H7 (cell line): ENCODE data around the gene WNT5A. TPM values are rescaled to one million over a fixed set of nuclear protein-coding genes. Genes with fewer than 3 reads are reported as not detected.

Experiments
- DNase-seq: peaks from one replicate; pipeline ENCODE4 v3.0.0; 2012
- H3K27me3 ChIP-seq: 2 replicates; pipeline ENCODE4 v1.6.0; 2011; ENCODE audit warnings: mild to moderate bottlenecking, low read length; ENCODE audit not compliant: control insufficient read depth, insufficient read depth
- H3K36me3 ChIP-seq: replicated peaks from 2 replicates; pipeline ENCODE4 v1.5.1; 2011; ENCODE audit warnings: low read length; ENCODE audit not compliant: control insufficient read depth, insufficient read depth
- H3K4me3 ChIP-seq: 2 replicates; pipeline ENCODE4 v1.5.1; 2011; ENCODE audit warnings: low read depth, mild to moderate bottlenecking, control low read depth, low read length, moderate library complexity; ENCODE audit not compliant: insufficient read depth
- total RNA-seq: library from RNA; depleted of rRNA; stranded (reverse); fragments of >200 nt; shearing (Covaris generic); gene quantifications from 2 replicates; pipeline ENCODE4 v1.2.3, GENCODE V29; 2014

WNT5A gene
- total RNA-seq, 1 experiment from 2014 or later: 11.5 TPM

DNA sequence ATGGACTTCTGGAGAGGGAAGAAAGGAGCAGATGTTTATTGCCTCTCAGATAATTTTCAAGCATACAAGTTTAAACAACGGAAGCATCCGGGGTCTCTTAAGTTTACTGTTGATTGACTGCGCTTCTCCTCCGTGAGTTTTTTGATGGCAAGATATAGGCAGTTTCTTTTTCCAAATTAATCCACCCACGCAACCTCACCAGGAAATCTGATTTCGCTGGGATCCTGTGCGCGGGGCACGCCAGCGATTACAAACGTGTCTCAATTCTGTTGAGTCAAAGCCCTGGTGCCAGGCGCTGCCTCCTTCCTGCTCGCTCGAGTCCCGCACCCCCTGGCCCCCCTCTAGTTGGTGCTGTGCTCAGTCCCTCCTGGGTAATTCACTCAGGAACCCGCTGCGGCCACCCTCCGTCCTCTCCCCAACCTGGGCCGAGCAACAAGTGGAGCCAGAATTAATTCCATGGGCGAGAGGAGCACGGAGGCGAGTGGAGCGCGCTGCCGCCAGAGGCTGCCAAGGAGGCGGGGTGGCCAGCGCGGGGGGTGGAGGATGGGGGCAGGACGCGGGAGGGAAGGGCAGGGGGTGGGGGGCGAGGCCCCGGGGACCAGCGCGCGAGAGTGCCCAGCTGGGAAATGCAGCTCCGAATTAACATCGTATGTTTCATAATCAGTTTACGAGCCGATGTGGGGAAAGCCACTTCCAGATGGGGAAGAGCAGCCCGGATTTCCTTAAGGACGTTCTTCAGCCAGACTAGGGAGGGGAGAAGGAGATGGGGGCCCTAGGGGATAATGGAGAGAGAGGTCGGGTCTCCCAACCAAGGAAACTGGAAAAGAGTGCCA lies 6.0 kb downstream of the WNT5A start:
- H3K27me3 ChIP-seq: peaks cover 66% of the 10 kb centered on the region
- peak; percentile 83 for DNase-seq
- H3K36me3 ChIP-seq: no peaks in the 10 kb centered on the region
- H3K4me3 ChIP-seq: peak overlapping the region; percentile 55

DNA sequence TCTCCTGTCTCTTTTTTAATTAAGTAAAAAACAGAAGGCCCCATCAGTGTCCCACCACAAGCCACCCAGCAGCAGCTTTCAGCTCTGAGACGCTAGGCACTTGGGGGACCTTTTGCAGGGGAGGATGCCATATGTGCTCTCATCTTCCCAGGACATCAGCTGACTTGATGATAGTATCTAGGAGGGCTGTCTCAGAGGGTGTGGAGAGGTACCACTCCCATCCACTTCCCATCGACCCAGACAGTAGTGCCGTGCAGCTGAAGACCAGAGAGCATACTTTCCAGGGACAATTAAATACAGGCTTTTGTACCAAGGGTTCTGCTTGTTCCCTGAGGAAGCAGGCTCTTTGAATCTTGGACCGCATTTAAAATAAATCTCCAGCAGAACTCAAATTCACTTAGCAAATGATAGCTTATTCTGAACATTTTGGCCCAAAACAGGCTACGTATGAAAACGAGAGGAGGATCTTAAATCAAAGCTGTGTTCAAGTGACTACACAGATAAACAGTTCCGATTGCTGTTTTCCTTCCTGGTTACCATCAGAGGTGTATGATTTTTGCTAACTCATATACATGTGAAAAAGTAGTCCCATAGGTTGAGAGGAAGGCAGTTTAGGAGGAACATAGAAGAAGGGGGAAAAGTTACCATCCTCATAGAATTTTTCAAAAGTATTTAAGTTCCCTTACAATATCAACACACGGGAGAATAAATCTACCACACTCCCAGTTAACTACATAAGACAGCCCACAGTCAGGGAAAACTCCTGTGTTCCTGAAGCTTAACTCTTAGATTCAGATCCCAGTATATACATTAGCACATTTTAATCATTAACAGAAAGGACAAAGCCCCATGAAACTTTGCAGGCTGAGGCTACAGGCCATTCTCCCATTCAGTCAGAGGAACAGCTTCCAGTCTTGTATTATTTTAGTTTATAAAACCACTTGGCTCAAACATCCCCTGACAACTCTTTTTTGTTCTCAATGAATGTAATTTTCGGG lies 9.5 kb downstream of the WNT5A start:
- no peak for DNase-seq
- no peaks in the 10 kb centered on the region for H3K36me3 ChIP-seq
- peaks cover 63% of the 10 kb centered on the region for H3K27me3 ChIP-seq
- no peak overlapping the region for H3K4me3 ChIP-seq

GRCh38 chr3:55476515-55476914 lies 10.6 kb downstream of the WNT5A start:
- H3K27me3 ChIP-seq: peaks cover 52% of the 10 kb centered on the region
- no peak overlapping the region for H3K4me3 ChIP-seq
- DNase-seq: no peak
- H3K36me3 ChIP-seq: no peaks in the 10 kb centered on the region

GRCh38 chr3:55474213-55474632 lies 12.9 kb downstream of the WNT5A start:
- Histone ChIP-seq H3K4me3 (peak overlapping the region; percentile 42; the same call in 1 of the 2 replicates), H3K36me3 (no peaks in the 10 kb centered on the region), H3K27me3 (peaks cover 30% of the 10 kb centered on the region; the same call in 1 of the 2 replicates)
- peak; percentile 76 for DNase-seq

GRCh38 chr3:55473788-55474187 lies 13.3 kb downstream of the WNT5A start:
- Histone ChIP-seq H3K4me3 (peak overlapping the region; percentile 42; the same call in 1 of the 2 replicates), H3K36me3 (no peaks in the 10 kb centered on the region), H3K27me3 (peaks cover 29% of the 10 kb centered on the region; the same call in 1 of the 2 replicates)
- DNase-seq: no peak

DNA sequence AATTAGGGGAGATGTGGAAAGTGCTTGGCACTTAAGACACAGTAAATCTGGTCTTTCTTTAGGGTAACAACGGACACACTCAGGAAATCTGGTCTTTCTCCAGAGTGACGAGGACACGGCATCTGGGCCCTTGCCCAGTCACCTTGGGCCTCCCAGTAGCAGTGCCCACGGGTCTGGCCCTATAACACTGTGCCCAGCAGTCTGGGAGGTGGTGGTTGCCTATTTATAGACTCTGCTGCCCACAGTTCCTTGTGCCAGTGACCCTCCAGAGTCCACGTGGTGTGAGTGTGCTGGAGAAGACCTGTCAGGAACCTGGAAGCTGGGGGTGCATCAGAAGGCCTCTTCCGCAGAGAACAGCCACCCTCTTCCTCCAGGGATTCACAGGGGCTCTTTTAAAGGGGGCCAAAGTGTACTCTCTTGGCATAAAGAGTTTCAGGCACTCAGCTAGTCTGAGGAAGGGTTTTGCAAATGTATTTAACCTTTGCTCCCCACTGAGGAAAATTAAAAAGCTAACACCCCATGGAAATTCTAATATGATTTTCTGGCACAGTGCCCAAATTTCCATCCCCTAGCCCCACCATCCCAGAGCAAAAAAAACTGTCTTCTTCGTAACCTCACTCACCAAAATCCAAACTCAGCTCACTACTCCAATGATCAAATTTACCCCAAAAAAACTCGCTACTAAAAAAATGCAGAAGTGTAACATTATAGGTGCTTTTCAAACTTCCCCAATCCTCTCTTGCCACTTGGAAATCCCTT lies 15.4 kb downstream of the WNT5A start:
- H3K27me3 ChIP-seq: peaks cover 23% of the 10 kb centered on the region; the same call in 1 of the 2 replicates
- no peak for DNase-seq
- no peaks in the 10 kb centered on the region for H3K36me3 ChIP-seq
- no peak overlapping the region for H3K4me3 ChIP-seq

DNA sequence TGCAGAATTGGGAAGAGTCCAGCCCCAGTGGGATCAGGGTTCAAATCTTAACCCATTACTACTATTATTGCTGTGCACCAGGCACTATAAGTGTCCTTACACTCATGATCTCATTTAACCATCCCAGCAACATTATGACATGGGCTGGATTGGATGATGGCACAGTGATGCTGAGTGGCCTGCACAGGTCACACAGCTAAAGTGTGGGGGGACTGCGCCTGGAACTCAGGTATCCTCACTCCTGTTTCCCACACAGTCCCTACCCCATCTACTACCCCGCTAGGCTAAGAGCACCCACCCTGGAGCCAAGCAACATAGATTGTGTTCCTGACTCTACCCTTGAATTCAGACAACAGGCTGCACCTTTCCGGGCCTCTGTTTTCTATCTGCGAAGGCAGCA lies 16.0 kb downstream of the WNT5A start:
- no peaks in the 10 kb centered on the region for H3K36me3 ChIP-seq
- DNase-seq: no peak
- no peak overlapping the region for H3K4me3 ChIP-seq
- H3K27me3 ChIP-seq: peaks cover 22% of the 10 kb centered on the region; the same call in 1 of the 2 replicates

DNA sequence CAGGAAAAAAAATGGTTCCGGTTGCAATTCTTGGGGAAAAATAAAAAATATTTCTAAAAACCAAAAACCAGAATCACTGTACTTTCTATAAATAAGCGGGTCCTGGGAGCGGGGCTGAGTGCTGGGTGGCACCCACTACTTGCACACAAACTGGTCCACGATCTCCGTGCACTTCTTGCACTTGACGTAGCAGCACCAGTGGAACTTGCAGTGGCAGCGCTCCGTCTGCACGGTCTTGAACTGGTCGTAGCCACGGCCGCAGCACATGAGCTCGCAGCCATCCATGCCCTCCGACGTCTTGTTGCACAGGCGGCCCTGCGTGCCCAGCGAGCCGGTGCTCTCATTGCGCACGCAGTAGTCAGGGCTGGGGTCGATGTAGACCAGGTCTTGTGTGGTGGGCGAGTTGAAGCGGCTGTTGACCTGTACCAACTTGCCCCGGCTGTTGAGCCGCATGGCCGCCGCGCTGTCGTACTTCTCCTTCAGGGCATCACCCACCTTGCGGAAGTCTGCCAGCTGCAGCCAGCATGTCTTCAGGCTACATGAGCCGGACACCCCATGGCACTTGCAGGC lies 17.1 kb downstream of the WNT5A start:
- peaks cover 19% of the 10 kb centered on the region; the same call in 1 of the 2 replicates for H3K27me3 ChIP-seq
- DNase-seq: no peak
- H3K36me3 ChIP-seq: no peaks in the 10 kb centered on the region

DNA sequence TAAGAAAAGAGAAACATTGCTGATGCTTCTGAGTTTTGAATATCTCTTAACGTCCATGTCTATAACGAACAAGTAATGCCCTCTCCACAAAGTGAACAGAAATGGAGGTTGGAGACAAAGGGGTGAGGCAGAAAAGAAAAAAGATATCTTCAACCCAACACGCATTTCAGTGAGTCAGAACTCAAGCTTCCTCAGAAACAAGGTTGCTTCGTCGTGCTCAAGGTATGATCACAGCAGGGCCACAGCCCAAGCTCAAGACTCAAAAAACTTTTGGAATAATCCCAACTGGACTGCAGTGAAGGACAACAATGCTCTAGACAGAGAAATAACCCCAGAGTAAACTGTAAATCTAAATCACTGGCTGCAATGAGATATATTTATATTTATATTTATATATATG lies 18.9 kb downstream of the WNT5A start:
- H3K4me3 ChIP-seq: no peak overlapping the region
- H3K36me3 ChIP-seq: no peaks in the 10 kb centered on the region
- H3K27me3 ChIP-seq: peaks cover 6% of the 10 kb centered on the region; the same call in 1 of the 2 replicates
- DNase-seq: no peak

More for the DNA sequence above, 17.1 kb downstream of the WNT5A start:
- no peak overlapping the region for H3K4me3 ChIP-seq

DNA sequence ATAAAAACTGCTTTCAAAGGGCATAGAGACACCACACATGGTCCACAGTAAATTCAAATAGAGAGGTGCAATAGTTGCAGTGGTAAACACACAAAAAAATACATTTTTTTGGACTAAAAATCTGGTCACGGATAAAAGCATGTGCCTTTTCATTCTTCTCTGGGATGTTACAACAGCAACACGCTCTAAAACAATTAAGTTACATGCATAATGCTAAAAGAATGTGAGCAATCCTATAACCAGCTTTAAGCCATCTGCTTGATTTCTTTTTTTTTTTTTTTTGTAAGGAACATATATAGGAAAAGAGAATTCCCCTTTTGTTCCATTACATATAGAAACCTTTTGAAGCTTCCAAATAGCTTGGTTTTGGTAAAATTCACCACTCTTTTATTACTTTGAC lies 20.0 kb downstream of the WNT5A start:
- no peak overlapping the region for H3K4me3 ChIP-seq
- H3K36me3 ChIP-seq: no peaks in the 10 kb centered on the region
- no peaks in the 10 kb centered on the region for H3K27me3 ChIP-seq
- no peak for DNase-seq

GRCh38 chr3:55466526-55466925 lies 20.6 kb downstream of the WNT5A start:
- Histone ChIP-seq H3K4me3 (no peak overlapping the region), H3K36me3 (no peaks in the 10 kb centered on the region), H3K27me3 (no peaks in the 10 kb centered on the region)
- no peak for DNase-seq

DNA sequence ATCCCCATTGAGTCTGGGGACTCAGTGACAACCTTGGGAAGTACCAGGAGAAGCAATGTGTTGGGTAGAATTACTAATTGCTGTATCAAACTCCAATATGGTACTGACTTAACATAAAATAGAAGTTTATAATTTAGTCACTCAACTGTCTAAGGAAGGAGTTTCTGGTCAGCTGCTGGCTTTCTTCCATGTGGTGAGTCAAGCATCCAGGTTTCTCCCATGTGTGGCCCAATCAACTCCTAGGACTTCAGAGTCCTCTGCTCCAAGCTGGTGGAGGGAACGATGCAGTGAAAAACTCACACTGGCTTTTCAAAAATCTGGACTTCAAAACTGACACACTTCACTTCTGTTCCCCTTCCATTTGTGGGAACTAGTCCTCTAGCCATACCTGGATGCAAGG lies 25.2 kb downstream of the WNT5A start:
- DNase-seq: no peak
- H3K4me3 ChIP-seq: no peak overlapping the region
- no peaks in the 10 kb centered on the region for H3K36me3 ChIP-seq
- no peaks in the 10 kb centered on the region for H3K27me3 ChIP-seq

DNA sequence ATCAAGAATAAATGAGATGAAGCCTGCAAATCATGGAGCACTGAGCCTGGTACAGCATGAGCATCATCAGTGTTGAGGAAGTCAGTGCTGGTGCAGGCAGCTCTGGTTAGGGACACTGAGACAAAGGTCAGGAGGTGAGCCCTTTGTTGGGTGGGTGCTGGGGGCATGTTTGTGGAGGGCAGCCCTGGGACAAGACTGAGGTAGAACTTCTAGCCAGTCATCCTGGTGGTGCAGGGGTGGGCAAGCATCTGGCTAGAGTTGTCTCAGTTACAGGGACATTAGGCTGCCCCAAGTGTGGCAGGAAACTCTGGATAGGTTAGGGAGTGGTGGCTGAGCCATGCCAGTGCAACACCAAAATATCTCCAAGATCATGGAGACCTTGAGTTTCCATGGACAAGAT lies 27.3 kb downstream of the WNT5A start:
- DNase-seq: no peak

More for the DNA sequence above, 27.3 kb downstream of the WNT5A start:
- H3K4me3 ChIP-seq: no peak overlapping the region
- no peaks in the 10 kb centered on the region for H3K27me3 ChIP-seq
- no peaks in the 10 kb centered on the region for H3K36me3 ChIP-seq
